Measurements from ENCODE around the gene MRC2. TPM values are rescaled to one million over a fixed set of nuclear protein-coding genes. Genes with fewer than 3 reads are reported as not detected.
"Not testable (repeated sequence)": the region's sequence is repeated elsewhere in the genome, so short reads cannot be mapped to it uniquely, and the experiment has no call there.

Gene MRC2
- total and polyA plus RNA-seq, 9 donors = 12.9 to 134 (median 90.2) TPM

DNA sequence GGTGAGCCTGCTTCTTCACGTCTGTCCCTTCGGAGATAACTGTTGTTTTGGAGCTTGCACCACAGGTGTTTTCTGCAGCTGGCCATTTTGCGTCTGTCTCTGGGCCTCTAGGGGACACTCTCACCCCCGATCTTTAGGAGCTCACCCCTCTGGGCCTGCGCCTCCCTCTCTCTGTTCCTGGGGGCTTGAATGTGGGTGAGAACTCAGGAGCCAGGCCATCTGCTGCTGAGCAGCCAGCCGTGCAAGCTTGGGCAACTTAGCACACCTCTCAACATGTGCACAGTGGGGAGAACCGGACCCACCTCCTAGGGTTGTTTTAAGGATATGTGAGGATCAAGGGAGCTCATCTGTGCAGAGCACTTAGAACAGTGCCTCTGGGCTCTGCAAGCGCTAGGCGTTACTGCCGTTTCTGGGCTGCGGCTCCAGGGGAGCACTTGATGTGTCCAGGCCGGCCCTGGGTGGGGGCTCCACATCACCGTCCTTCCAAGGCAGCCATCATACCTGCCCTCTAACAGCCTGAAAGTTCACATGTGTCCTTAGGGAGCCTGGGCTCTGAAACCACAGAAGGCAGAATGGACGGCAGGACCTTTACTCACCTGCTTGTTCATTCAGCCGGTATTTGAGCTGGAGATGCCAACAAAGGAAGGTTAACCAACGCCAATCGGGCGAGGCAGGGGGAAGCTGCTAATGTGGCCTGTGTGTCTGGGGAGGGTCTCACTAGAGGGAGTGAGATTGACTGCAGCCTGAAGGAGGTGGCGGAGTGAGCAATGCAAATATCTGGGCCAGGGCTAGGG, 66.3 kb downstream of the MRC2 start:
- Histone ChIP-seq H3K36me3 (no peaks in the 10 kb centered on the region), H3K27me3 (no peaks in the 10 kb centered on the region), H3K4me3 (no peak overlapping the region), H3K4me1 (ENCODE audit: insufficient read depth) (peaks cover 14% of the 10 kb centered on the region), H3K9me3 (no peaks in the 10 kb centered on the region), H3K27ac (no peak overlapping the region)
- TF ChIP-seq EP300 (IDR thresholded peaks at IDR 0.05) (no peak), POLR2A (IDR thresholded peaks at IDR 0.05) (no peak)
- TF ChIP-seq, protein P1, sequence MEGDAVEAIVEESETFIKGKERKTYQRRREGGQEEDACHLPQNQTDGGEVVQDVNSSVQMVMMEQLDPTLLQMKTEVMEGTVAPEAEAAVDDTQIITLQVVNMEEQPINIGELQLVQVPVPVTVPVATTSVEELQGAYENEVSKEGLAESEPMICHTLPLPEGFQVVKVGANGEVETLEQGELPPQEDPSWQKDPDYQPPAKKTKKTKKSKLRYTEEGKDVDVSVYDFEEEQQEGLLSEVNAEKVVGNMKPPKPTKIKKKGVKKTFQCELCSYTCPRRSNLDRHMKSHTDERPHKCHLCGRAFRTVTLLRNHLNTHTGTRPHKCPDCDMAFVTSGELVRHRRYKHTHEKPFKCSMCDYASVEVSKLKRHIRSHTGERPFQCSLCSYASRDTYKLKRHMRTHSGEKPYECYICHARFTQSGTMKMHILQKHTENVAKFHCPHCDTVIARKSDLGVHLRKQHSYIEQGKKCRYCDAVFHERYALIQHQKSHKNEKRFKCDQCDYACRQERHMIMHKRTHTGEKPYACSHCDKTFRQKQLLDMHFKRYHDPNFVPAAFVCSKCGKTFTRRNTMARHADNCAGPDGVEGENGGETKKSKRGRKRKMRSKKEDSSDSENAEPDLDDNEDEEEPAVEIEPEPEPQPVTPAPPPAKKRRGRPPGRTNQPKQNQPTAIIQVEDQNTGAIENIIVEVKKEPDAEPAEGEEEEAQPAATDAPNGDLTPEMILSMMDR (IDR thresholded peaks at IDR 0.05) = no peak
- no peak for DNase-seq
- 73 to 81% (median 79%) methylated on average over 19 of the region's 19 CpGs for WGBS, 3 donors
- intact Hi-C loops (cut with DNase I) = no loop called here

DNA sequence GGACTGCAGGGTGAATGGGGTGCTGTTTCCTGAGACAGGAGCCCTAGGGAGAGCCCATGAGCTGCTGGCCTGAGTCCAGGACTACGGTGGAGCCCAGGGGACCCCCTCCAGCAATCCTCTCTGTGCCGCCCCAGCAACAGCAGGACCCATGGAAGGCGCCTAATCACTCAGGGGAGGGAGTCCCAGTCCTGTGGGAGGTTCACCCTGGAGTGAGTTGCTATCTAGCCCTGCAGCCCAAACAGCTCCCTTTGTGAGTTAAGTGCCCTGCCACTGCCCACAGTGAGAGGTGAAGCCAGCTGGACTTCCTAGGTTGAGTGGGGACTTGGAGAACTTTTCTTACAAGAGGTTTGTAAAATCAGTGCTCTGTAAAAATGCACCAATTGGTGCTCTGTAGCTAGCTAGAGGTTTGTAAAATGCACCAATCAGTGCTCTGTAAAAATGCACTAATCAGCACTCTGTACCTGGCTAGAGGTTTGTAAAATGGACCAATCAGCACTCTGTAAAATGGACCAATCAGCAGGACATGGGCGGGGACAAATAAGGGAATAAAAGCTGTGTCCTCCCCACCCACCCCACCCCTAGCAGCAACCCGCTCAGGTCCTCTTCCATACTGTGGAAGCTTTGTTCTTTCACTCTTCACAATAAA, 67.7 kb downstream of the MRC2 start:
- H3K36me3 ChIP-seq; intact Hi-C loops (cut with DNase I); H3K4me3 ChIP-seq; DNase-seq; H3K27me3 ChIP-seq; H3K27ac ChIP-seq; H3K9me3 ChIP-seq: not testable (repeated sequence)
- H3K4me1 ChIP-seq (ENCODE audit: insufficient read depth) = peaks cover 14% of the 10 kb centered on the region
- WGBS, 3 donors = 84 to 88% (median 85%) methylated on average over 3 to 5 of the region's 5 CpGs

DNA sequence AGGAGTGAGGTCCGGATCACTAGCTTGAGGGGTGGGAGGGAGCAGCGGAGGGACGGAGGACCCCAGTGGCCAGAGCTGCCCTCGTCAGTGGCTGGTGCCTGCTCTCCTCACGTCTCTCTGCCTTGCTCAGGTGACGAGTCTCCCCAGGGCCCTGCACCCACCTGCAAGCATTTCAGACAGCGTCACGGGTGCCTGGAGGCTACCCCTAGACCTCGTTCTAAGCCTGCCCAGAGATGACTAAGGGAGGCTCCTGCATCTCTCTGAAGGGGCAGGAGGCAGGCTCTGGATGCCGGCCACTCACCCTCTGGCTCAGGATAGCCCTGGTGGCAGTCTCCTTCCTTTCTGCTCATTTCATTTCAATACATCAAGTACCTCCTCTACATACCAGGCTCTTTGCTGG, 68.8 kb downstream of the MRC2 start:
- Histone ChIP-seq H3K4me3 (no peak overlapping the region), H3K9me3 (no peaks in the 10 kb centered on the region), H3K27me3 (no peaks in the 10 kb centered on the region), H3K36me3 (no peaks in the 10 kb centered on the region), H3K4me1 (ENCODE audit: insufficient read depth) (peaks cover 14% of the 10 kb centered on the region), H3K27ac (no peak overlapping the region)
- intact Hi-C loops (cut with DNase I) = no loop called here
- no peak for DNase-seq
- WGBS, 3 donors = 84 to 91% (median 86%) methylated on average over 10 of the region's 10 CpGs
- TF ChIP-seq POLR2A (IDR thresholded peaks at IDR 0.05) = no peak
- TF ChIP-seq, protein P1 (IDR thresholded peaks at IDR 0.05) = no peak
- no peak for TF ChIP-seq EP300 (IDR thresholded peaks at IDR 0.05)

DNA sequence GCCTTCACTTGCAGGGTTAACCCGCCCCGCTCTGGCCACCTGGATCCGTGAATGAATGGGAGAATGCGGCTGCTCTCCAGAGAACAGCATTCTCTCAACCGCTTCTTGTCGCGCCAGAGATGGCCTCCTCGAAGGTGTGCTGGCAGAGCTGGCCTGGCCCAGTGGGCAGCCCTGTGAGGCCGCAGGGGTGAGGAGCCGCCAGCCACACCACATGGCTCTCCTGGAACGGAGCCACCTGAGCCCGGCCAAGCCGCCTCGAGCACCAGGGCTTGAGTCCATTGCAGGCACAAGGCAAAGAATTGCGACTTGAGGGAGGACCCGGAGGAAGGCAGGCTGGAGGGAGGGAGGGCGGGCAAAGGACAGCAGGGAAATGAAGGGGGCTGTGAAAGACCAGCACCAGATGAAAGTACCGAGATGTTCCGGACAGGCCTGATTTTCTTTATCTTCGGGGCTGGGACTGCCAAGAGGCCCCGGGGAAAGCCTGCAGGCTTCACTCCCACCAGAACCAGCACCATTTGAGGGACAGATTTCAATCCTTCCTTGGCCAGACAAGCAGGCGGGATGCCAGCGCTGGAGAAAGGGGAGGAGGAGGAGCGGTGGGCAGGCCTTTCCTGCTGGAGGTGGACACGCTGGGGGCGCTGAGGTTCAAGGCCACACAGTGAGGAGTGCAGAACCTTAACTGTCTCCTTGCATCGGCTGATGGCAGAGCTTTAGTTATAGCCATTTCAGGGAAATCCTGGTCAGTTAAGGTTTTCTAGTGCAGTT, 69.4 kb downstream of the MRC2 start:
- no peaks in the 10 kb centered on the region for H3K27me3 ChIP-seq
- H3K4me1 ChIP-seq (ENCODE audit: insufficient read depth) = peaks cover 14% of the 10 kb centered on the region
- H3K9me3 ChIP-seq = no peaks in the 10 kb centered on the region
- DNase-seq = peak in 3 of 5 donors; percentile 40 to 68 (median 58)
- no peaks in the 10 kb centered on the region for H3K36me3 ChIP-seq
- no peak overlapping the region for H3K4me3 ChIP-seq
- intact Hi-C loops (cut with DNase I) = no loop called here
- TF ChIP-seq POLR2A (IDR thresholded peaks at IDR 0.05) = no peak
- TF ChIP-seq, protein P1 (IDR thresholded peaks at IDR 0.05) = no peak
- TF ChIP-seq EP300 (IDR thresholded peaks at IDR 0.05) = no peak
- H3K27ac ChIP-seq = no peak overlapping the region
- 18 to 34% (median 19%) methylated on average over 26 to 27 of the region's 27 CpGs for WGBS, 3 donors

DNA sequence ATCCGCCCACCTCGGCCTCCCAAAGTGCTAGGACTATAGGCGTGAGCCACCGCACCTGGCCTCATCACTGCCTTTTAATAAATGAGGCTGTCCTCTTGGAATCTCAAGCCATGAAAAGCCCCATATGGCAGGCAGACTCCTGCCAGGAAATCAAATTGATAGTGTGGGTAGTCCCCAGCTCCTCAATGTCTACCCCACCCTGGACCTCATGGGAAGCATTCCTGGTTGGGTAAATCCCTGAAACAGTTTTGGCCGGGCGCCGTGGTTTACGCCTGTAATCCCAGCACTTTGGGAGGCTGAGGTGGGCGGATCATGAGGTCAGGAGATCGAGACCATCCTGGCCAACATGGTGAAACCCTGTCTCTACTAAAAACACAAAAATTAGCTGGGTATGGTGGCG, 71.0 kb downstream of the MRC2 start:
- H3K4me3 ChIP-seq; H3K9me3 ChIP-seq; intact Hi-C loops (cut with DNase I); H3K27me3 ChIP-seq; H3K27ac ChIP-seq; H3K36me3 ChIP-seq: not testable (repeated sequence)
- H3K4me1 ChIP-seq (ENCODE audit: insufficient read depth) = peaks cover 14% of the 10 kb centered on the region
- 77 to 83% (median 82%) methylated on average over 11 of the region's 11 CpGs for WGBS, 3 donors
- peak in 1 of 5 donors; percentile 34 for DNase-seq
